Measurements from ENCODE around the gene POLR2E. TPM values are rescaled to one million over a fixed set of nuclear protein-coding genes. Genes with fewer than 3 reads are reported as not detected.
A peak's percentile ranks its signal among the peaks of the same experiment; 100 is the strongest.

The POLR2E gene
- total RNA-seq, 1 experiment from 2014 or later: 183 TPM

DNA sequence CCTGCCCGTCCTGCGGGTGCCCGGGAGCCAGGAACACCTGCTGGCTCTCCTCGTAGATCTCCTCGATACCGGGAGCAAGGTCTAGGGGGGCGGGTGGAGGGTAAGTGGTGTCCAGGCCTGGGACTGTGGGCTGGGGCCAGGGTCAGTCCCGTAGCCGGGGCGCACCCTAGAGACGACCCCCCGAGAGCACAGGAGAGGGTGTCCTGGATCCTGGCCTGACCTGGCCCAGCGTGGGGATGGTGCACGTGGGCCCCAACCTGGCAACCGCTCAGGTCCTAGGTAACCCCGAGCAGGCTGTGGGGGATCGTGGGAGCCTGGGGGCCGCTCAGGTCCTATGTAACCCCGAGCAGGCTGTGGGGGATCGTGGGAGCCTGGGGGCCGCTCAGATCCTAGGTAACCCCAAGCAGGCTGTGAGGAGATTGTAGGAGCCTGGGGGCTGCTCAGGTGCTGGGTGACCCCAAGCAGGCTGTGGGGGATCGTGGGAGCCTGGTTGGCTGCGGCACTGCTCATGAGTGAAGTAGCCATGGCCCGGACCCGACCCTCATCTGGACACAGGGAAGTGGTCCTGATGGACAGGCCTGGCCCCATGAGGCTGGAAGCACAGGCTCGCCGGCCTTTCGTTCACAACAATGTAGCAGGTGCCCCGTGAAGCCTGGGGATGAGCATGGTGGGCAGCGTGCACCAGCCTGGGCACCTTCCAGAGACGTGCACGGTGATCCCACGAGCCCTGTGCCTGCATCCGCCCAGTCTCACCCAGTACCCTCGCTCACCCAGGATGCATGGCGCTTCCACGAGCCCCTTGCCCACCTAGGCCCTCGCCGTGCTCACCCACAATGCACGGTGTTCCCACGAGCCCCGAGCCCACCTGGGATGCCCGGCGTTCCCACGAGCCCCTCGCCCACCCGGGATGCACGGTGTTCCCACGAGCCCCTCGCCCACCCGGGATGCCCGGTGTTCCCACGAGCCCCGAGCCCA is 14.8 kb upstream of the POLR2E start:
- Histone ChIP-seq H3K4me3 (no peak overlapping the region), H3K27ac (no peak overlapping the region), H3K9me3 (replicated peaks) (no peaks in the 10 kb centered on the region), H3K36me3 (peaks cover 21% of the 10 kb centered on the region), H3K4me1 (0 out of 2 replicates have a peak, but pooled peaks cover 2% of the 10 kb centered on the region), H3K27me3 (no peaks in the 10 kb centered on the region)
- DNase-seq: no peak

DNA sequence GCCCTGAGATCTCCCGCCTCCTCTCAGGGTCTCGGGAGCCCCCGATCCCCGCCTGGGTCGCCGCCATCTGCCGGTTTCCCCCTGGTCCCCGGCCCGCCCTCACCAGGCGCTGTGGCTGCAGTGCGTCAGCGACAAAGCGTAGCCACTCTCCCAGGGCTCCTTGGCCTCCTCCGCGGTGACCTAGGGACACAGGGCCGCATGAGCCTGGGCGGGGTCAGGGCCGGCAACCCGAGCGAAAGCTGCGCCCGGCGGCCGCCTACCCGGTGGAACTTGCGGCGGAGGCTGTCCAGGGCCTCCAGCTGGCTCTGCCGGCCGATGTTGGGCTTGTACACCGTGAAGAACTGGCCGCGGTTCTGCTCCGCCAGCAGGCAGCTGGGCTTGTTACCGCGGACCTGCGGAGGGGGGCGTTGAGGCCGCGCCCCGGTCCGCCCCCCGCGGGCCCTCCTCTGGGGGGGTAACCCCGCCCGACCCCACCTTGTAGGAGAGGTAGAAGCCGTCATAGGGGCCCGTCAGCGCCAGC is 13.9 kb upstream of the POLR2E start:
- no peak for DNase-seq
- no peak overlapping the region for H3K27ac ChIP-seq
- H3K9me3 ChIP-seq (replicated peaks): no peaks in the 10 kb centered on the region
- no peaks in the 10 kb centered on the region for H3K27me3 ChIP-seq
- H3K4me3 ChIP-seq: no peak overlapping the region
- H3K36me3 ChIP-seq: peaks cover 15% of the 10 kb centered on the region
- 0 out of 2 replicates have a peak, but pooled peaks cover 3% of the 10 kb centered on the region for H3K4me1 ChIP-seq

DNA sequence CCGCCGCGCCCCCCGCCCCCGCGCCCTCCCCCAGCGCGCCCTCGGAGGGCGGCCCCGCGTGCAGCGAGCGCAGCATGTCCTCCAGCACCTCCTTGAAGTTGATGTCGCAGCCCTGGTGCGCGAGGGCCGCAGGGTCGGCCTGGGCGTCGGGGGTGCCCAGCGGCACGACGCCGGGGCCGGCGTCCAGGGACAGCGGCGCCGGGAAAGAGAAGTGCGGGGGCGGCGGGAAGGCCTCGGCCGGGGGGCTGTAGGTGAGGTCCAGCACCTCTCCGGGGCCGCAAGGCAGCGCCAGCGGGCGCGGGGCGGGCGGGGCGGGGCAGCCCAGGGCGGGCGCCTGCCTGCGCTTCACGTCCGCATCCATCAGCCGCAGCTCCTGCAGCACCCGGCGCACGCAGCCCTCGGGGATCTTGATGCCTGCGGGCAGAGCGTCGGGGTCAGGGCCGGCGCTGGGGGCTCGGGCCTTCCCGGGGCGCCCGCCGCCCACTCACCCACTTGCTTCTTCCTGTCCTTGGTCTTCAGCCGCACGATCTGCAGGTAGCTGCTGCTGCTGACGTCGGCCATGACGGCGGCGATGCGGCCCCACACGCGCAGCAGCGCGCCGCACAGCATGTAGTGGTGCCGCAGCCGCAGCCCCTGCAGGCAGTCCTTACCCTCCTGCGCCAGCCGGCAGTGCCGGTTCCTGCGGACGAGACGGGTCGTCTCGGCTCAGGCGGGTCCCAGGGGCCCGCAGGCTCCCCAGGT is 13.3 kb upstream of the POLR2E start:
- no peak overlapping the region for H3K27ac ChIP-seq
- peaks cover 15% of the 10 kb centered on the region for H3K36me3 ChIP-seq
- H3K4me3 ChIP-seq: no peak overlapping the region
- DNase-seq: no peak
- H3K9me3 ChIP-seq (replicated peaks): no peaks in the 10 kb centered on the region
- H3K4me1 ChIP-seq: 0 out of 2 replicates have a peak, but pooled peaks cover 3% of the 10 kb centered on the region
- no peaks in the 10 kb centered on the region for H3K27me3 ChIP-seq

DNA sequence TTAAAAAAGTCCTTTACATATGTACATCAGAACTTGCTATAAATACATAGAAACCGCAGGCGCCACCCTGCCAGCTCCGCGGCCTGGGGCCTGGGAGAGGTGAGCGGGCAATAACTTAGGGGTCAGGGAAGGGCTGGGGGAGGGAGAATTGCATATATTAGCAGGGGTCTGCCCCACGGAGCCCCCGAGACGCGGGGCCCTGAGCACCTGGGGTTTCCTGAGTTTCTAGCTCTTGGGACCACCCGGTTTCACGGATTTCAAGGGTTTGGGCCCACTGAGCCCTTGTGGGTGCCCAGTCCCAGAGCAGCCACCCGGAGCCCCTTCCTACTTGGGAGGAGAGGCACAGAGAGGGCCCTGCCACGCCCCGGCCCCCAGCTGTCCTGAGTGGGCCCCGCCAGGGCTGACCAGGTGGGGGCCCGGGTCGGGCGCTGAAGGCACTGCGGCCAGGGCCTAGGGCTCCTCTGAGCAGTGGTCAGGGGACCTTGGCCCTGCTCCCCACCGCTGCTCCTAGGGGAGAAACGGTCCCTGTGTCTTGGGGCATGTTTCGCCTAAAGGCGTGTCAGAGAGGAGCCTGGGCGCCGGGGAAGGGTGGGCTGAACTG is 12.6 kb upstream of the POLR2E start:
- H3K27ac ChIP-seq: no peak overlapping the region
- no peaks in the 10 kb centered on the region for H3K27me3 ChIP-seq

DNA sequence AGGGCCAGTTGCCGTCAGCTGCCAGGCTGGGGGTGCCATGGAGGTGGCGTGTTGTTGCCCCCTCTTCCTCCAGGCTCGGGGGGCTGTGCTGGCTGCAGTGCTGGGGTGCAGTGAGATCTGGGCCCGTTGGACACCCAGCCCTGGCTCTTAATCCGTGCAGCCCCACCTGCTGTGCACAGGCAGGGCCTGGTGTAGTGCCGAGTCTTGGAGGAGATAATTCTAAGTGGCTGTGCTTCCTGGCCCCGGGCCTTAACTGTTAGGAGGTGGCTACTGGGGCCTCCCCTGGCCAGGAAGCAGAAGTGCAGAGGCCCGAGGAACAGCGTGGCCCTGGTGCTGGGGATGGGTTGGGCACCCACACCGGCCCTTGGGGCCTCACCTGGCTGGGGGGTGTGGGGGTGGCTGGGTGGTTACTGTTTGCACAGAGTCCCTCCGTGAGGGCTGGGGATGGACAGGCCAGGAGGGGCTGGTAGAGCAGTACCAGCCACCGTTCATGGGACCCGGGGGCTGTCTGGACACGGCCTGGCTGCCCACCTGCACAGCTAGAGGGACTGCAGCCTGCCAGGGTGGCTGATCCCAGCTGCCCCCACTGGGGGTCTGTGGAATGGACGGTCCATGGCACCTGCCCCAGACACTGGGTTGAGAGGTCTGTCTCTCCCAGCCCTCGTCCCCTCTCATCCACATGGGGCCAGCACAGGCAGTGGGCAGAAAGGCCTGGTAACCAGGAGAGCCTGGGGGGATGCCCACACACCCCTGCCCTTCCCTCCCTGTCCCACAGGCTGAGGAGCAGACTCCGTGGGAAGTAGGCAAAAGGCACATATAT is 11.9 kb upstream of the POLR2E start:
- Histone ChIP-seq H3K36me3 (peaks cover 15% of the 10 kb centered on the region), H3K4me1 (peaks cover 9% of the 10 kb centered on the region), H3K27me3 (no peaks in the 10 kb centered on the region), H3K27ac (no peak overlapping the region), H3K4me3 (no peak overlapping the region), H3K9me3 (replicated peaks) (no peaks in the 10 kb centered on the region)
- DNase-seq: no peak

More for the DNA sequence above, 12.6 kb upstream of the POLR2E start:
- DNase-seq: no peak
- H3K9me3 ChIP-seq (replicated peaks): no peaks in the 10 kb centered on the region
- peaks cover 5% of the 10 kb centered on the region for H3K4me1 ChIP-seq
- no peak overlapping the region for H3K4me3 ChIP-seq
- peaks cover 15% of the 10 kb centered on the region for H3K36me3 ChIP-seq

DNA sequence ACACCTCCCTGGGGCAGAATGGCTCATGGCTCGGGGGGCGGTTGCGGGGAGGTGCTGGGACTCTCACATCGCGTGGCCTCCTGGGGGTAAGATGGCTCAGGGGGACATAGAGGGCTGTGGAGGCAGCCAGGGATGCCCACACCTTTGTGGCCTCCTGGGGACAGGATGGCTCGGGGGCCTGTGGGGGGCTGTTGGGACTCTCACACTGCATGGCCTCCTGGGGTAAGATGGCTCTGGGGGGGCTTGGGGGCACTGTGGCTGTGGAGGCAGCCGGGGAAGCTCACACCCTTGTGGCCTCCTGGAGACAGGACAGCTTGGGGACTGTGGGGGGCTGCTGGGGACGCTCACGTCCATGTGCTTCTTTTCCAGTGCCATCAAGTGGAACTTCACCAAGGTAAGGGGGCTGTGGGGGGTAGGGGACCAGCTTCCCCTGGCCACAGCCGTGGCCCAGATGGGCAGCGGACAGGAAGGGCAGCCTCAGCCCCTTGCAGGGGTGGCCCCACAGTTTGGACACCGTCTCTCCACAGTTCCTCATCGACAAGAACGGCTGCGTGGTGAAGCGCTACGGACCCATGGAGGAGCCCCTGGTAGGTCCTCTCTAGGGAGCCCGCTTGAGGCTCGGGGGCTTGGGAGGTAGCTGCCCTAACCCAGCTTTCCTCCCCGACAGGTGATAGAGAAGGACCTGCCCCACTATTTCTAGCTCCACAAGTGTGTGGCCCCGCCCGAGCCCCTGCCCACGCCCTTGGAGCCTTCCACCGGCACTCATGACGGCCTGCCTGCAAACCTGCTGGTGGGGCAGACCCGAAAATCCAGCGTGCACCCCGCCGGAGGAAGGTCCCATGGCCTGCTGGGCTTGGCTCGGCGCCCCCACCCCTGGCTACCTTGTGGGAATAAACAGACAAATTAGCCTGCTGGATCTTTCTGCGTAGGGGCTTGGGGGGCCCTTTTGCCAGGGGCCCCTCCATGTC is 11.0 kb upstream of the POLR2E start:
- H3K4me1 ChIP-seq: peaks cover 11% of the 10 kb centered on the region
- H3K9me3 ChIP-seq (replicated peaks): no peaks in the 10 kb centered on the region
- no peaks in the 10 kb centered on the region for H3K27me3 ChIP-seq
- no peak overlapping the region for H3K27ac ChIP-seq
- H3K36me3 ChIP-seq: peaks cover 15% of the 10 kb centered on the region
- no peak overlapping the region for H3K4me3 ChIP-seq
- DNase-seq: no peak

DNA sequence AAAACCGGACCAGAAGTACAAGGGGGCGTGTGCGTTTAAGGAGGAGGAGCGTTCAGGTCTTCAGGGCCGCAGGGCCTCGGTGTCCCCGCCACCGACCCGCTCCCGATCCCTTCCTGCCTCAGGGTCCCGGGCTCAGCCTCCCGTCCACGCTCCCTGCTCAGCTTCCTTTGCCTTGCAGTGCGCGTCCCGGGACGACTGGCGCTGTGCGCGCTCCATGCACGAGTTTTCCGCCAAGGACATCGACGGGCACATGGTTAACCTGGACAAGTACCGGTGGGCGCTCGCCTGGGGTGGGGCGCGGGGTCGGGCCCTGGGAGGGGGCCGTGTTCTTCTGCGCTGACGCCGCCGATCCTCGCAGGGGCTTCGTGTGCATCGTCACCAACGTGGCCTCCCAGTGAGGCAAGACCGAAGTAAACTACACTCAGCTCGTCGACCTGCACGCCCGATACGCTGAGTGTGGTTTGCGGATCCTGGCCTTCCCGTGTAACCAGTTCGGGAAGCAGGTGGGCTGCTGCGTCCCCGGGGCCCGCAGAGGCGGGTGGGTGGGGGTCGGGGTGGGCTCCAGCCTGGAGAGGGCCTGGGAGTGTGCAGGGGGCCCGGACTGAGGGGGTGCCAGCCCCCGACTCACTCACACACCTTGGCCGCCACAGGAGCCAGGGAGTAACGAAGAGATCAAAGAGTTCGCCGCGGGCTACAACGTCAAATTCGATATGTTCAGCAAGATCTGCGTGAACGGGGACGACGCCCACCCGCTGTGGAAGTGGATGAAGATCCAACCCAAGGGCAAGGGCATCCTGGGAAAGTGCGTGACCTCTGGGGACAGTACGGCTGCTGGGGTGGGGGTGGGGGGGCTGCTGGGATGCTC is 10.1 kb upstream of the POLR2E start:
- Histone ChIP-seq H3K36me3 (peaks cover 15% of the 10 kb centered on the region), H3K27me3 (no peaks in the 10 kb centered on the region), H3K4me1 (peaks cover 11% of the 10 kb centered on the region), H3K27ac (no peak overlapping the region), H3K9me3 (replicated peaks) (no peaks in the 10 kb centered on the region), H3K4me3 (peak overlapping the region; percentile 81)
- peak in 1 of 2 experiments; percentile 37 for DNase-seq

DNA sequence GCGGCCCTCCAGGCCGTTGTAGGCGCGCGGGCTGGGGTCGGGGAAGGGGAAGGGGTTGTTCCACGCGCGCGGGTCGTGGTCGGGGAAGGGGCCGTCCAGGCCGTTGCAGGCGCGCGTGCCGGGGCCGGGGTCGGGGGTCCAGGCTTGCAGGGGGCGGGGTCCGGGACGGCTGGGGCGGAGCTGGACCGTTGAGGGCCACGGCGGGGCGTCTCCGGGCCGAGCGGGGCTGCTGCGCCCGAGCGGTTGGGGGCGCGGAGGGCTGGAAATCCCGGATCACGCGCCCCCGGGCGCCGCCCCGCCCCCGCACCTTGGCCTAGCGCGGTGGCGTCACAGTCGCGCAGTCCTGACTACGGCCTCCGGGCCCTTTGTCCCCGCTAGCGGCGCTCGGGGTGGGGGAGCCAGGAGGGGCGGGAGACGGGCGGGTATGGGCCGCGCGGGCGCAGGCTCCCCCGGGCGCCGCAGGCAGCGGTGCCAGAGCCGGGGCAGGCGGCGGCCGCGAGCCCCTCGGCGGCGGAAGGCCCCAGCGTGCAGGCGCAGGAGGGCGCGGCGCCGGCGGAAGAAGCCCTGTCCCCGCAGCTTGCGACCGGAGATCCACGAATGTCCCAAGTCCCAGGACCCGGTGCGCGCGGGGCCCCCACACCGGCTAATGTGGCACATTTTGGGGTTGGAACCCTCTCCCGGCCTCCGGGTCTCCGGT is 9.3 kb upstream of the POLR2E start:
- peak; percentile 66 for DNase-seq

DNA sequence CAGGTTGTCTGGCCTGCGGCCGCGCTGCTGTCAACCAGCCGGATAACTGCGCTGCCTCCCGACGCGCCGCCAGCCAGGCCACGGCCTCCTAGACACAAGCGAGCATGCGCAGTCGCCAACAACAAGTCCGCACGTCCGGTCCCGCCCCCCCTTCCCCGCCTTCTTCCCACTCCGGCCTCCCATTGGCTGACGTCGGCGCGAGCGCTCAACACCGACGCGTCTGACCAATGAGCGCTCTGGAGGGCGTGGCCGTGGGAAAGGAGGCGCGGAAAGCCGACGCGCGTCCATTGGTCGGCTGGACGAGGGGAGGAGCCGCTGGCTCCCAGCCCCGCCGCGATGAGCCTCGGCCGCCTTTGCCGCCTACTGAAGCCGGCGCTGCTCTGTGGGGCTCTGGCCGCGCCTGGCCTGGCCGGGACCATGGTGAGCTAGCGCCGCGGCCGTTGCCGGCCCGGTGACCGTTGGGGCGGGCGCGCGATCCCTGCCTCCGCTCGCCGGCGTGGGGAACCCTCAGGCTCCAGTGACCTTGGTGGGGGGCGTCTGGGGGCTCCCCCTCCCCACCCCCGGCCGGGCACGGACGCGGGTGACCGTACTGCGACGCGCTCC is 8.6 kb upstream of the POLR2E start, which contains the start of gene GPX4:
TSS of gene GPX4 (plus strand) at position 287 of the 603 bp plus-strand sequence. CDS start at position 337, 50 bp downstream.
- peak; percentile 98 to 99 for DNase-seq
- Histone ChIP-seq H3K4me1 (peaks cover 11% of the 10 kb centered on the region), H3K9me3 (replicated peaks) (no peaks in the 10 kb centered on the region), H3K27me3 (no peaks in the 10 kb centered on the region), H3K27ac (peak within 1 kb of the TSS; percentile 54; the same call in 1 of the 2 replicates), H3K36me3 (peaks cover 10% of the 10 kb centered on the region), H3K4me3 (peak within 1 kb of the TSS; percentile 81)

More for the DNA sequence above, 9.3 kb upstream of the POLR2E start:
- Histone ChIP-seq H3K9me3 (replicated peaks) (no peaks in the 10 kb centered on the region), H3K4me1 (peaks cover 11% of the 10 kb centered on the region), H3K4me3 (peak overlapping the region; percentile 81), H3K27me3 (no peaks in the 10 kb centered on the region), H3K27ac (peak overlapping the region; percentile 54; the same call in 1 of the 2 replicates), H3K36me3 (peaks cover 15% of the 10 kb centered on the region)

DNA sequence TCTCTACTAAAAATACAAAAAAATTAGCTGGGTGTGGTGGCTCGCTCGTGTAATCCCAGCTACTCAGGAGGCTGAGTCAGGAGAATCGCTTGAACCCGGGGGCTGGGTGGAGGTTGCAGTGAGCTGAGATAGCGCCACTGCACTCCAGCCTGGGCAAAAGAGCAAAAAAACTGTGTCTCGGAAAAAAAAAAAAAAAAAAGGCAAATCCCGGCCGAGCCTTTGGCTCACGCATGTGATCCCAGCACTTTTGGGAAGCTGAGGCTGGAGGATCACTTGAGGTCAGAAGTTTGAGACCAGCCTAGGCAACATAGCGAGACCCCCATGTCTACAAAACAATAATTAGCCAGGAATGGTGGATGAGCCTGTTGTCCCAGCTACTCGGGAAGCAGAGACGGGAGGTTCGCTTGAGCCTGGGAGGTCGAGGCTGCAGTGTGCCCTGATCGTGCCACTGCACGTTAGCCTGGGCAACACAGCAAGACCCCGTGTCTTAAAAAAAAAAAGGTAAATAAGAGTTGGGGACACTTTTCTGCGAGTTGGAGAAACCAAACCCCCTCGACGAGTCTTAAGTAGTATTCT is 8.0 kb upstream of the POLR2E start:
- no peak for DNase-seq
- Histone ChIP-seq H3K27ac (no peak overlapping the region), H3K36me3 (peaks cover 7% of the 10 kb centered on the region), H3K4me3 (no peak overlapping the region), H3K4me1 (peaks cover 11% of the 10 kb centered on the region), H3K9me3 (replicated peaks) (no peaks in the 10 kb centered on the region), H3K27me3 (no peaks in the 10 kb centered on the region)

Data from SJCRH30 (cell line).